ENCODE data around the gene HIF1AN.

DNA sequence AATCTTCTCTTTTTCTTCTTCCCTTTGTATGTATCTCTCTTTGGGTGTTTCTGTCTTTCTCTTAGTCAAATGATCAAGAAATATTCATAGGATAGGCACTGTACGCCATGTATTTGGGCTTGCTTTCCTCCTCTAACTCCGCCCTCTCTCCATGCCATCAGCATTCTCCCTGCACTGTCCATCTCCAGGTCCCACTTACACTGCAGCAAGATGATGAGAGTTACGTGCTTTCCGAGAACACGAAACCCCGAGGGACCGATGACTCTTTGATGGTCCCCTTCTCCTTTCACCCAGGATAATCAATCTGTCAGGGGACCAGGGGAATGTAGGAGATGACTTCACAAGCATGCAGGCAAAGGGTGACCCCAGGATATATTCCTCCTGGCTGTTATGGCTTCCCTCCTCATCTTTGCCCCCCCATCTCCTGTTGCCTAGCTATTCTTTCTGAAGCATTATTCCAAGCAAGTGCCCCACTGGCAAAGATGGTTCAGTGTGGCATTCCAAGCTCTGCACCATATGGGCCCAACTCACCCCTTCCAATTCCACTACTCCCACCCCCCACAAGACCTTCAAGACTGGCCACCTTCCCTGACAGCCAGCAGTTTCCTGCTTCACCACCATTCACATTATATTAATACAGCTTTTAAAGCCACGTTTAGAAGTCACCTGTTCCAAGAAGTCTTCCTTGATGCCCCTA lies 40.0 kb downstream of the HIF1AN start:
- TF ChIP-seq, protein P1, sequence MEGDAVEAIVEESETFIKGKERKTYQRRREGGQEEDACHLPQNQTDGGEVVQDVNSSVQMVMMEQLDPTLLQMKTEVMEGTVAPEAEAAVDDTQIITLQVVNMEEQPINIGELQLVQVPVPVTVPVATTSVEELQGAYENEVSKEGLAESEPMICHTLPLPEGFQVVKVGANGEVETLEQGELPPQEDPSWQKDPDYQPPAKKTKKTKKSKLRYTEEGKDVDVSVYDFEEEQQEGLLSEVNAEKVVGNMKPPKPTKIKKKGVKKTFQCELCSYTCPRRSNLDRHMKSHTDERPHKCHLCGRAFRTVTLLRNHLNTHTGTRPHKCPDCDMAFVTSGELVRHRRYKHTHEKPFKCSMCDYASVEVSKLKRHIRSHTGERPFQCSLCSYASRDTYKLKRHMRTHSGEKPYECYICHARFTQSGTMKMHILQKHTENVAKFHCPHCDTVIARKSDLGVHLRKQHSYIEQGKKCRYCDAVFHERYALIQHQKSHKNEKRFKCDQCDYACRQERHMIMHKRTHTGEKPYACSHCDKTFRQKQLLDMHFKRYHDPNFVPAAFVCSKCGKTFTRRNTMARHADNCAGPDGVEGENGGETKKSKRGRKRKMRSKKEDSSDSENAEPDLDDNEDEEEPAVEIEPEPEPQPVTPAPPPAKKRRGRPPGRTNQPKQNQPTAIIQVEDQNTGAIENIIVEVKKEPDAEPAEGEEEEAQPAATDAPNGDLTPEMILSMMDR (IDR thresholded peaks at IDR 0.05) = no peak
- TF ChIP-seq POLR2A (IDR thresholded peaks at IDR 0.05) = no peak
